ENCODE results near the gene RASSF3.

RASSF3 gene

GRCh38 chr12:64723630-64724029 is 113.3 kb downstream of the RASSF3 start:
- DNase-seq (ENCODE audit: low spot score): no peak
- FAIRE-seq: no peak

DNA sequence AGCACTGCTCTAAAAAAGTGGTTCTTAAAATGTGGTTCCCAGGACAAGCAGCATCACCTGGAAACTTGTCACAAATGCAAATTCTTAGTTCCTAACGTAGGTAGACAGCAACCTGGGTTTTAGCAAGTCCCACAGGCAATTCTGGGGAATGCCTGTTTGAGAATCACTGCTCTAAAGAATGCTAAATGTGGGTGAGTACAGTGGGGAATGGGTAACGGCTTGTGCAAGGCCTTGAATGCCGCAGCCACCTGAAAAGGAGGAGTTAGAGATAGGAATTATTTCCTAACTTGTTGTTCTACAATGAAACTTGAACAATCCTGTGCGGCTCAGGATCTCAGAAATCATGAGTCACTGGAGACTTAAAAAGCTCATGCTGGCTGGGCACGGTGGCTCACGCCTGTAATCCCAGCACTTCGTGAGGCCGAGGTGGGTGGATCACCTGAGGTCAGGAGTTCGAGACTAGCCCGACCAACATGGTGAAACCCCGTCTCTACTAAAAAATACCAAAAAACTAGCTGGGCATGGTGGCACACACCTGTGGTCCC is 114.0 kb downstream of the RASSF3 start:
- FAIRE-seq (no peak), DNase-seq (ENCODE audit: low spot score) (no peak)

- no peak for FAIRE-seq
- DNase-seq (ENCODE audit: low spot score): no peak
These were observed 119.8 kb downstream of the RASSF3 start for GRCh38 chr12:64729909-64730587.

DNA sequence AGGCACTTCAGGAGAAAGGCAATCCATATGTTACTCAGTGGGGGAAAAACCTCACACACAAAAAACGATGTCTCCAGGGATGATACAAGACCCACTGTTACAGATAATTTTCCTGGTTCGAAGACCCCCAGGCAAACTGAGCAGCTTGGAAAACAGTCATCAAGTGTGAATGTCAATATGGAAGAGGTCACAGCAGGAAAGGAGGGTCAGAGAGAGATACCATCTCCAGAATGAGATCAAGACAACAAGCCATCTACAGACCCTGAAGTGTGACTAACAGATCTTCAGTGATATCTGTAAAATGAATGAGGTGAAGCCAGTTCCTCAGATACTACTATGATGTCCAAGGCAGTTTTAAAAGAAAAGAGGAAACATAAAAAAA is 120.3 kb downstream of the RASSF3 start:
- no peak for FAIRE-seq

DNA sequence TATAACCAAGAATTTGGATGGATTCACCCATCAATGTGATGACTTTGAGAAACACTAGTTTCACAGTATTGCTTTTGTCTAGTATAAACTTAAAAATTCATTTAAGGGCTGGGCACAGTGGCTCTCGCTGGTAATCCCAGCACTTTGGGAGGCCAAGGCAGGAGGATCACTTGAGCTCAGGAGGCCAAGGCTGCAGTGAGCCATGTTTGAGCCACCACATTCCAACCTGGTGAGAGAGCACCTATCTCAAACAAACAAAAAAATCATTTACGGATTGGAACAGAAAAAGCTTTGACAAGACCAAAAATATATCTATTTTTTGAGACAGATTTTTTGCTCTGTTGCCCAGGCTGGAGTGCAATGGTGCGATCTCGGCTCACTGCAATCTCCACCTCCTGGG is 121.4 kb downstream of the RASSF3 start:
- DNase-seq (ENCODE audit: low spot score) (no peak), FAIRE-seq (no peak)

More for the DNA sequence above, 120.3 kb downstream of the RASSF3 start:
- no peak for DNase-seq (ENCODE audit: low spot score)

GRCh38 chr12:64733857-64734256 is 123.6 kb downstream of the RASSF3 start:
- no peak for FAIRE-seq
- peak; percentile 41 for DNase-seq (ENCODE audit: low spot score)

- DNase-seq (ENCODE audit: low spot score) (no peak), FAIRE-seq (no peak)
These were observed 125.1 kb downstream of the RASSF3 start for GRCh38 chr12:64735442-64735841.

GRCh38 chr12:64736771-64737170 is 126.5 kb downstream of the RASSF3 start:
- FAIRE-seq (no peak), DNase-seq (ENCODE audit: low spot score) (no peak)

GRCh38 chr12:64737539-64737938 is 127.2 kb downstream of the RASSF3 start:
- DNase-seq (ENCODE audit: low spot score) (no peak), FAIRE-seq (no peak)

DNA sequence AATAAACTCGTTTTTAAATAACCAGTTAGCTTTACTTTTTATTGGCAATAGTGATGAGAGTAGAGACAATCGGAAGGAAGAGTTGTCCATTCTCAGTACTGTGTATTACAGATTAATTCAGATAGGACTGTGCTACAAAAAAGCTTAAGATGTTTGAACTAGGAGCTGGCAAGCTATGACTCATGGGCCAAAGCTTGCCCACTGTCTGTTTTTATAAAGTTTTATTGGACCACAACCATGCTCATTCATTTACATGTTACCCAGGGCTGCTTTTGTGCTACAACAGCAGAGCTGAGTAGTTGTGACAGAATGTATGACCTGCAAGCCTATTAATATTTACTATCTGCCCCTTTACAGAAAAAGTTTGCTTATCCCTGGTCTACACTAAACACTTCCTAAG is 129.5 kb downstream of the RASSF3 start:
- DNase-seq (ENCODE audit: low spot score): no peak
- FAIRE-seq: no peak

DNA sequence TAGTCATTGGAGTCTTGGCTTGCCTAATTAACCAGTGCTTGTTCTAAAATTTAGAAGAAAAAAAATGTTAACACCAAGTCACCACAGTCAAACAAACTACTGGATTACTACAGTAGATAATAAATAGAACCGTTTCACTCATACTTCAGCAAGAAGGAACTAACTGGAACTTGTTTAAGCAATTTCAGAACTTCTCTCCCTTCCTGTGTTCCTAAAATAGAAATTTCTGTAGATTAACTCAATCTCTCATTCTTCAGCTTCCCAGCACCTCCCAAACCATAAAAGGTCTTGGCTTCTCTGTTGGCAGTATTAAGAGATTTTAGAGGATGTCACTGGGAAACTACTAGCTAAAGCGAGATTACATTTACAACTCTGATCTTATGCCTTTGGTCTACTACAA is 130.4 kb downstream of the RASSF3 start:
- FAIRE-seq (no peak), DNase-seq (ENCODE audit: low spot score) (no peak)

GRCh38 chr12:64742416-64742815 is 132.1 kb downstream of the RASSF3 start:
- DNase-seq (ENCODE audit: low spot score): no peak

DNA sequence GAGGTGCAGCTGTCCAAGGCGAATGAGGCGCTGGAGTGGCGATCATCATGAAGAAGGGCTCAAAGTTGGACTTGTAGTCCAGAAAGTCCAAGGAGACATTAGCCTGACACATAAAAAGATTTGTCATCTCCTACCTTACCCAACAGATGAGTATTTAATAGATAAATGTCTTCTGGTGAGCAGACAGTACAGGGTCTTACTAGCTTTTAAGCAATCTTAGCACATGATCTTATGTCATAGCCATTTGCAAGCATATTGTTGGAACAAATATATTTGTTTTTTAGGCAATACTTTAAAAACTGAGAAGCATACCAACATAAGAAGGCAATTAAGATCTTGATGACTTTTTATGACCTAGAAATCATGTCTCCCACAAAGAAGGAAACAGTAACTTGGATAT is 132.9 kb downstream of the RASSF3 start:
- DNase-seq (ENCODE audit: low spot score): no peak
- no peak for FAIRE-seq

More at GRCh38 chr12:64742416-64742815, 132.1 kb downstream of the RASSF3 start:
- no peak for FAIRE-seq

DNA sequence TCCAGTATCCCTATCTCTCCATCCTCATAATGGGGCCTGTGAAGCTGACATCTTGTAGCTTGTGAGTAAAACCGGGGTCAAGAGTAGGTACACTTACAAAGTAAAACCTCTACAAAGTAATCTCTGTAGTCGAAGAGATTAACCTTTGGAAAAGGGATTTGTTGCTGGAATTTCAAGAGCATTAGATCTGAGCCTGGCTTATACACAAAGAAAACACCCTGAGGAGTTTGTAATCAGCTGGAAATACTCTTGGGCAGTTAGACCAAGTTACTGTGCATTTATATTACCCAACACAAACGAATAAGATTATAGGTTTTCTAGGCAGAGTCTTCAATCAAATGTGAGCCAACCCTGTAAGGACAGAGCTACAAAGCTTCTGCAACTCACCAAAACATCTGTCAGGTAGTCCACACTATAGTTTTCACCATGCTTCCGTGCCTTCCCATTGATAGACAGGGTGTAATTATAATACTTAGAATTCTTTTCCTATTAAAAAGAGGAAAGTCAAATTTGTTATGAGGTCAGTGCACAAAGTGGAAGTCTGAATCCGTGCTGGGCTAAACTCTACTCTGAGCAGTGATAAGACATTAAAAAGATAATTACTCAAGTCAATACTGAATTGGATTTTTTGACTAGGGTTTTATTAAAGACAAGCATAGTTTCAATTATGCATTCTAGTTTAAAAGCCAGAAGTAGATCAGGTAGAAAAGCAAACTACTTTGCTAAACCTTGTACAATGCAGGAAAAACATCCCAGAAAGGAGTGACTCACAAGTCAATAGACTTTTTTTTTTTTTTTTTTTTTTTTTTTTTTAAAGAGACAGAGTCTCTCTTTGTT is 134.3 kb downstream of the RASSF3 start:
- no peak for FAIRE-seq
- peak; percentile 29 for DNase-seq (ENCODE audit: low spot score)

DNA sequence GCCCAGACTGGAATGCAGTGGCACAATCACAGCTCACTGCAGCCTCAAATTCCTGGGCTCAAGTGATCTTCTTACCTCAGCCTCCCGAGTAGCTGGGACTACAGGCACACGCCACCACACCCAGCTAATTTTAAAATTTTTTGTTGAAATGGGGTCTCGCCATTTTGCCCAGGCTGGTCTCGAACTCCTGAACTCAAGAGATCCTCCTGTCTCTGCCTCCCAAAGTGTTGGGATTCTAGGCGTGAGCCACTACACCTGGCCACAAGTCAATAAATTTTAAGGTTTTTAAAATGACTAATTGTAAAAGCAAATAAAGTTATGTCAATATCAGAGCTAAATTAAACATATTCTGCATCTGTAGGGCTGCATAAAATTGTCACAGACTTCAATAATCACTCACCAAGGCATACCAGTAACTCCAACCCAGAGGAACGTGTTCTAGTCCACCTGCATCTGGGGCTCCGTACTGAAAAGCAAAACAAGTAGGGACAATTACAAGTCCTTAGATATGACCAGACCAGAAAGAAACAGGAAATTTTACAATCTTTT is 135.0 kb downstream of the RASSF3 start:
- DNase-seq (ENCODE audit: low spot score) (no peak), FAIRE-seq (no peak)

DNA sequence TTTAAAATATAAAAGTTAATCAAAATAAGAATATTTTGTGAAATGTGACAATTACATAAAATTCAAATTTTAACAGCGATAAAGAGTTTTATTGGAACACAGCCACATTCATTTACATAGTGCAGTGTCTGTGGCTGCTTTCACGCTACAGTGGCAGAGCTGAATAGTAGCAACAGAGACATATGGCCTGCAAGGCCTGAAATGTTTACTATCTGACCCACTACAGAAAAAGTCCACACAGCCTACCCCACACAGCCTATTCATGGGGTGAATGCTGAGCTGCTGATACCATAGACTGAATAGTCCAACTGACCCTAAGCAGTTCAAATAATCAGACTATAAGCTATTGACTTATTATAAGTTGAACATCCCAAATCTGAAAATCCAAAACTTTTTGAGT is 135.7 kb downstream of the RASSF3 start:
- FAIRE-seq: no peak
- DNase-seq (ENCODE audit: low spot score): no peak

DNA sequence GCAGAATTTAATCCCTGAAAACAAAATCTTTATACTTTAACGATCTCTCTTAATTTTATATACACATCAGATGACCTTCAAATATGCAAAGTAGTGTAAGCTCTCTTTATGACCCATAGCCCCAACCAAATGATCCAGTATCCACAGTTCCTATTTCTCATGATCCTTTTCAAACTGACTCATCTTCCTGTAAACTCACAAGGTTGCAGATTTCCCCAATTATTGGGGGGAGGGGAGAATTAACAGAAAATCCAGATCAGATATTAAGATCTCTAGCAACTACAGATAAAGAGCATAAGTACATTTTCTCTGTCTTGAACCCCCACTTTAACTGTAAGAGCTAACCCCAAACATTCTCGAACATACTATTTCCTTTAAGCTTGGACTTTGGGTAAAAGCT is 136.4 kb downstream of the RASSF3 start:
- DNase-seq (ENCODE audit: low spot score) (no peak), FAIRE-seq (no peak)
